ENCODE measurements around the gene EPOP.

EPOP gene

GRCh38 chr17:38710604-38710962 lies 35.8 kb upstream of the EPOP start:
- DNase-seq (ENCODE audit: low spot score), result no peak
- no peak for TF ChIP-seq CTCF (IDR thresholded peaks at IDR 0.05; ENCODE audit: borderline replicate concordance, control extremely low read depth, extremely low read depth, insufficient read depth, missing control alignments)
- in situ Hi-C loops (cut with MboI; ENCODE audit: low sequenced_read_pairs, unreplicated experiment), result no loop called here

- in situ Hi-C loops (cut with MboI; ENCODE audit: low sequenced_read_pairs, unreplicated experiment), result no loop called here
- no peak for TF ChIP-seq CTCF (IDR thresholded peaks at IDR 0.05; ENCODE audit: borderline replicate concordance, control extremely low read depth, extremely low read depth, insufficient read depth, missing control alignments)
- DNase-seq (ENCODE audit: low spot score), result no peak
These were observed 35.3 kb upstream of the EPOP start for GRCh38 chr17:38709864-38710603.

- TF ChIP-seq CTCF (IDR thresholded peaks at IDR 0.05; ENCODE audit: borderline replicate concordance, control extremely low read depth, extremely low read depth, insufficient read depth, missing control alignments), result no peak
- in situ Hi-C loops (cut with MboI; ENCODE audit: low sequenced_read_pairs, unreplicated experiment), result no loop called here
These were observed 34.5 kb upstream of the EPOP start for GRCh38 chr17:38709104-38709820.

GRCh38 chr17:38707678-38708351 lies 33.1 kb upstream of the EPOP start:
- in situ Hi-C loops (cut with MboI; ENCODE audit: low sequenced_read_pairs, unreplicated experiment), result no loop called here
- no peak for DNase-seq (ENCODE audit: low spot score)
- TF ChIP-seq CTCF (IDR thresholded peaks at IDR 0.05; ENCODE audit: borderline replicate concordance, control extremely low read depth, extremely low read depth, insufficient read depth, missing control alignments), result no peak

More at GRCh38 chr17:38709104-38709820, 34.5 kb upstream of the EPOP start:
- DNase-seq (ENCODE audit: low spot score), result no peak

- in situ Hi-C loops (cut with MboI; ENCODE audit: low sequenced_read_pairs, unreplicated experiment), result no loop called here
- DNase-seq (ENCODE audit: low spot score), result no peak
- no peak for TF ChIP-seq CTCF (IDR thresholded peaks at IDR 0.05; ENCODE audit: borderline replicate concordance, control extremely low read depth, extremely low read depth, insufficient read depth, missing control alignments)
These were observed 31.9 kb upstream of the EPOP start for GRCh38 chr17:38706505-38707216.
